SK-N-SH treated with all-trans-retinoic acid at 6 μM for 48 hours (cell line): ENCODE data around the gene SDHAF3.

Source experiments
- ARNTL ChIP-seq: fragments of 450-650 bp; formaldehyde crosslinking; IDR thresholded peaks from 2 replicates; pipeline ENCODE4 v1.5.0; 2020; ENCODE audit warnings: low read depth, mild to moderate bottlenecking, moderate library complexity, borderline replicate concordance
- CREB5 ChIP-seq: fragments of 250-450 bp; sonication (Bioruptor Pico); IDR thresholded peaks from 2 replicates; pipeline ENCODE4 v1.5.1; 2020; ENCODE audit warnings: low read depth, mild to moderate bottlenecking, moderate library complexity
- CSRNP3 ChIP-seq: fragments of 250-450 bp; sonication (Bioruptor Pico); IDR thresholded peaks from 2 replicates; pipeline ENCODE4 v1.5.1; 2021; ENCODE audit warnings: mild to moderate bottlenecking, moderate library complexity
- GLIS3 ChIP-seq: fragments of 250-450 bp; sonication (Bioruptor Pico); IDR thresholded peaks from 2 replicates; pipeline ENCODE4 v1.5.0; 2020; ENCODE audit warnings: mild to moderate bottlenecking, moderate library complexity
- ISL1 ChIP-seq: fragments of 250-450 bp; sonication (Bioruptor Pico); IDR thresholded peaks from 2 replicates; pipeline ENCODE4 v2.1.2; 2022; ENCODE audit warnings: mild to moderate bottlenecking, moderate library complexity
- PATZ1 ChIP-seq: fragments of 250-450 bp; sonication (Bioruptor Pico); IDR thresholded peaks from 2 replicates; pipeline ENCODE4 v1.8.0; 2020; ENCODE audit warnings: mild to moderate bottlenecking, moderate library complexity, borderline replicate concordance
- RARB ChIP-seq: fragments of 250-450 bp; sonication (Bioruptor Pico); IDR thresholded peaks from 2 replicates; pipeline ENCODE4 v1.8.0; 2021; ENCODE audit warnings: mild to moderate bottlenecking, moderate library complexity
- SNAI2 ChIP-seq: fragments of 250-450 bp; sonication (Bioruptor Pico); IDR thresholded peaks from 2 replicates; pipeline ENCODE4 v1.5.0; 2020; ENCODE audit warnings: mild to moderate bottlenecking, moderate library complexity
- ZFP30 ChIP-seq: fragments of 450-650 bp; formaldehyde crosslinking; IDR thresholded peaks from 2 replicates; pipeline ENCODE4 v1.5.0; 2022; ENCODE audit warnings: mild to moderate bottlenecking, moderate library complexity

GRCh38 chr7:97120713-97121457 lies 3.4 kb downstream of the SDHAF3 start:
- TF ChIP-seq ZFP30 (CRISPR knock-in tag), result no peak
- TF ChIP-seq ARNTL (CRISPR knock-in tag), result no peak
- TF ChIP-seq ISL1 (CRISPR knock-in tag), result no peak
- no peak for TF ChIP-seq SNAI2 (CRISPR knock-in tag)
- TF ChIP-seq PATZ1 (CRISPR knock-in tag), result no peak
- TF ChIP-seq CREB5 (CRISPR knock-in tag), result no peak
- TF ChIP-seq CSRNP3 (CRISPR knock-in tag), result no peak
- no peak for TF ChIP-seq GLIS3 (CRISPR knock-in tag)
- TF ChIP-seq RARB (CRISPR knock-in tag), result no peak
